ENCODE results near the gene FUT8.

FUT8 gene

DNA sequence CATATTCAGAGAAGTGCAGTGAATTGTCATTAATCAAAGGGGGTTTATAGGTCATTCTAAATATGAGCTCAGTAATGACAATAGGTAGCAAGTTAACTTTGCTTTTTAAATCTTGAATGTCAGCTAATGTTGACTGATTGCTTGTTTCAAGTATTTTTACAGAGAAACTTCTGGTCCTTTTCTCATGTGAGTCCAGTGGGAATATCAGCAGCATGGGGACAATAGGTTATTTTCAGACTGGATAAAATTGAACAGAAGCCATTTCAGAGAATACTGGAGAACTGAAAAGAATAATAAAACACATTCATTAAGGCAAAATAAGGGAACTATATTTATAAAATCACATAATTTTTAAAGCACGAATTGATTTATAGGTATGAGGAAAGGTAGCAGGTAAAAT, 78.7 kb downstream of the FUT8 start:
- no peak for DNase-seq (ENCODE audit: low read depth, low spot score)

DNA sequence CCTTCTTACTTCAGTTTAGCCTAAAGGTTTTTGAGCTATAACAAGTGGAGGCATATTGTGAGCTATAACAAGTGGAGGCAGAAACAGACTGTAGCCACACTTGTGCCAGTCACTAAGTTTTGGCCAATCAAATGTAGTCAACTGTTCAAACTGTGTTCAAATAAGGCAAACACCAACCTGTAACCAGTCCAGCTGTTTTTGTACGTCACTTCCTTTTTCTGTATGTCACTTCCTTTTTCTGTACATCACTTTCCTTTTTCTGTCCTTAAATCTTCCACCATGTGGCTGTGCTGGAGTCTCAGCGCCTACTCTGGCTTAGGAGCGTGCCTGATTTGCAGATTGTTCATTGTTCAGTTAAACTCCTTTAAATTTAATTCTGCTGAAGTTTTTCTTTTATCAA, 79.7 kb downstream of the FUT8 start:
- DNase-seq (ENCODE audit: low read depth, low spot score) = no peak

- no peak for DNase-seq (ENCODE audit: low read depth, low spot score)
These were observed 82.7 kb downstream of the FUT8 start for GRCh38 chr14:65495196-65495595.

- no peak for DNase-seq (ENCODE audit: low read depth, low spot score)
These were observed 83.9 kb downstream of the FUT8 start for GRCh38 chr14:65496178-65496993.

- no peak for DNase-seq (ENCODE audit: low read depth, low spot score)
These were observed 86.6 kb downstream of the FUT8 start for GRCh38 chr14:65499138-65499537.

- no peak for DNase-seq (ENCODE audit: low read depth, low spot score)
These were observed 87.5 kb downstream of the FUT8 start for GRCh38 chr14:65500075-65500474.

DNA sequence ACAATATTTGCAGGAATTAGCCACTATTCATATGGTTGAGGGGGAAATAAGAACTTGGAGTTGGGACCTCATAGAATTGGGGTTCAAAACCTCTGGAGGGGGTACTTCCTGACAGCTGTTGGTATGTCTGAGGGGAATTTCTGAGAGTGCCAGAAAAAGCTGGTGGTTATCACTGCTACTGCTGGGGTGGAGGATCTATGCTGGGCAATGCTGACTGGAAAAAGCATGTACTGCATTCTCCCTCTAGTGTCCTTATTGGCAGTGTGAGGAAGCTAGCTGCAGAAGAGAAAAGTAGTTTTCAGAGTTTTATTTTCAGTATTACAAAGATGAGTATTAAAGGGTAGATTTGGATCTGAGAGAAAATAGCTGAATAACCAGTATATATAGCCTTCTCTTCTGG, 88.8 kb downstream of the FUT8 start:
- DNase-seq (ENCODE audit: low read depth, low spot score) = no peak

- DNase-seq (ENCODE audit: low read depth, low spot score) = no peak
These were observed 90.2 kb downstream of the FUT8 start for GRCh38 chr14:65502676-65503124.

GRCh38 chr14:65503771-65504170, 91.2 kb downstream of the FUT8 start:
- DNase-seq (ENCODE audit: low read depth, low spot score) = no peak

DNA sequence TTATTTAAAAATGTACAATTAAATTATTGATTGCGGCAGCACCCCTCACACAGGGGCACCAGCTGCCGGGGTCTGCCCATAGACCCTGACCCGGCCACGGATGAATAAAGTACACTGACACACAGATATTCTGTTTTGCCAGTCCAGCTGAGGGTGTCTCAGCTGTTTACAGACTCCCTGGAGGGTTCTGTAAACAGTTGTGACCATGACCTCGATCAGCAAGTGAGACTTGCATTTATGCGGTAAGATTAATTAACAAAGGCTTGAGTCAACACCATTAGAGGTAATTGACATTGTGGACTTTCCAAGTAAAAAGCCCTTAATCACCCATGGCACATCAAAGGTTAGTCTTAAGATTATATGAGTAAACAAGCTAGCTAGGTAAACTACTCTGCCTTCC, 94.3 kb downstream of the FUT8 start:
- DNase-seq (ENCODE audit: low read depth, low spot score) = no peak

- no peak for DNase-seq (ENCODE audit: low read depth, low spot score)
These were observed 97.3 kb downstream of the FUT8 start for GRCh38 chr14:65509842-65510241.

- DNase-seq (ENCODE audit: low read depth, low spot score) = no peak
These were observed 101.1 kb downstream of the FUT8 start for GRCh38 chr14:65513671-65514070.

DNA sequence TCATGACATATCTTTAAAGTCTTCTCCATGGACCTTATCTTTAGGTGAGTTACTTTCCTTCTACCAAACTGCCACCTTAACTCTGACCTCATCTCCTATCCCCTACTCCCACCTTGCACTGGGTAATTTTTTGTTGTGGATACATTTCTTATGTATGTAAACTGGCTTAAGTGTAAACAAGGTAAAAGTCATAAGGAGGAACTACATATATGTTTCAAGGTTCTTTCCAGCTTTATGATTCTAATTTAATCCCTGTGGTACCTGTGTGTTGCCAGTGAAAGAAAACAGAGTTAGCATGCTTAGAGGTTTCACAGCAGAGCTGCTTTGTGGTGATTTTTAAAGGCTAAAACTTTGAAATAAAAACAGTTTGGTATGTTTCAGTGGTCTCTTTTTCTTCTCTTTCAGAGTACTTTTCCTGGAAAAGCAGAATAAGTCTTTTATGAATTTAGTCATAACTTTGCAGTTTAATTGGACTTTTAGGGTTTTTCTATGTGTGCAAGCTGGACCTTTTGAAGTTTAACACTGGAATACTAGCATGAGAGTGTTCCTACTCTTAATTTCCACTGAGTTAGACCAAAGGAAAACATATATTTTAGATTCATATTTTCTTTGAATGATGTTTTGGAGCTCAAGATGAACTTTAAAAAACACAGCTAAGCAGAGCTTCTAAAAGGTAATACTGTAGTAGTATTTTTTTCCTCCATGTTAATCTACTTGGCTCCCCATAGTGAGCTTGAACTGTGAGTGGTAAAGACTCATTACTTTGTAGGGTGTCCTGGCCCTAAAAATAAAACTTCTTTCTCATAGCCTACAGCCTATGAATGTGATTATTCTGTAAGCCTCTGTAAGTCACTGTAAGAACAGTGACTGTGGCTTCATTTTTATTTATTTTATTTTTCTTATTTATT, 105.4 kb downstream of the FUT8 start:
- no peak for DNase-seq (ENCODE audit: low read depth, low spot score)

DNA sequence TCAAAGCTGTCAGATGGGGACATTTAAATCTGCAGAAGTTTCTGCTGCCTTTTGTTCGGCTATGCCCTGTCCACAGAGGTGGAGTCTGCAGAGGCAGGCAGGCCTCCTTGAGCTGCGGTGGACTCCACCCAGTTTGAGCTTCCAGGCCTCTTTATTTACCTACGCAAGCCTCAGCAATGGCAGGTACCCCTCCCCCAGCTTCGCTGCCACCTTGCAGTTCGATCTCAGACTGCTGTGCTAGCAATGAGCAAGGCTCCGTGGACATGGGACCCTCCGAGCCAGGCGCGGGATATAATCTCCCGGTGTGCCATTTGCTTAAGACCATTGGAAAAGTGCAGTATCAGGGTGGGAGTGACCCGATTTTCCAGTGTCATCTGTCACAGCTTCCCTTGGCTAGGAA, 115.5 kb downstream of the FUT8 start:
- DNase-seq (ENCODE audit: low read depth, low spot score) = no peak

- DNase-seq (ENCODE audit: low read depth, low spot score) = no peak
These were observed 118.6 kb downstream of the FUT8 start for GRCh38 chr14:65531148-65531547.

DNA sequence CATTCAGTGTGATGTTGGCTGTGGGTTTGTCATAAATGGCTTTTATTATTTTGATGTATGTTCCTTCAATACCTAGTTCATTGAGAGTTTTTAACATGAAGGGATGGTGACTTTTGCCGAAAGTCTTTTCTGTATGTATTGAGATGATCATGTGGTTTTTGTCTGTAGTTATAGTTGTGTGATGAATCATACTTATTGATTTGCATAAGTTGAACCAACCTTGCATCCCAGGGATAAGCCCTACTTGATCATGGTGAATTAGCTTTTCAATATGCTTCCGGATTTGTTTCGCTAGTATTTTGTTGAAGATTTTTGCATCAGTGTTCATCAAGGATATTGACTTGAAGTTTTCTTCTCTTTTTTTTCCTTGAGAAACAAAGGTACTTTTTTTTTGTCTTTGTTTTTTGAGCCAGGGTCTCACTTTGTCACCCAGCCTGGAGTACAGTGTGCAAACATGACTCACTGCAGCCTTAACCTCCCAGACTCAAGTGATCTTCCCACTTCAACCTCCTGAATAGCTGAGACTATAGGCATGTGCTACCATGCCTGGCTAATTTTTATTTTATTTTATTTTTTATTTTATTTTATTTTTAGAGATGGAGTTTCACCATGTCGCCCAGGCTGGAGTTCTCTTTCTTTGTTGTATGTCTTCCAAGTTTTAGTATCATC, 121.3 kb downstream of the FUT8 start:
- no peak for DNase-seq (ENCODE audit: low read depth, low spot score)

- no peak for DNase-seq (ENCODE audit: low read depth, low spot score)
These were observed 124.4 kb downstream of the FUT8 start for GRCh38 chr14:65536781-65537423.

- DNase-seq (ENCODE audit: low read depth, low spot score) = no peak
These were observed 136.3 kb downstream of the FUT8 start for GRCh38 chr14:65548878-65549277.

GRCh38 chr14:65549429-65549828, 136.9 kb downstream of the FUT8 start:
- no peak for DNase-seq (ENCODE audit: low read depth, low spot score)

DNA sequence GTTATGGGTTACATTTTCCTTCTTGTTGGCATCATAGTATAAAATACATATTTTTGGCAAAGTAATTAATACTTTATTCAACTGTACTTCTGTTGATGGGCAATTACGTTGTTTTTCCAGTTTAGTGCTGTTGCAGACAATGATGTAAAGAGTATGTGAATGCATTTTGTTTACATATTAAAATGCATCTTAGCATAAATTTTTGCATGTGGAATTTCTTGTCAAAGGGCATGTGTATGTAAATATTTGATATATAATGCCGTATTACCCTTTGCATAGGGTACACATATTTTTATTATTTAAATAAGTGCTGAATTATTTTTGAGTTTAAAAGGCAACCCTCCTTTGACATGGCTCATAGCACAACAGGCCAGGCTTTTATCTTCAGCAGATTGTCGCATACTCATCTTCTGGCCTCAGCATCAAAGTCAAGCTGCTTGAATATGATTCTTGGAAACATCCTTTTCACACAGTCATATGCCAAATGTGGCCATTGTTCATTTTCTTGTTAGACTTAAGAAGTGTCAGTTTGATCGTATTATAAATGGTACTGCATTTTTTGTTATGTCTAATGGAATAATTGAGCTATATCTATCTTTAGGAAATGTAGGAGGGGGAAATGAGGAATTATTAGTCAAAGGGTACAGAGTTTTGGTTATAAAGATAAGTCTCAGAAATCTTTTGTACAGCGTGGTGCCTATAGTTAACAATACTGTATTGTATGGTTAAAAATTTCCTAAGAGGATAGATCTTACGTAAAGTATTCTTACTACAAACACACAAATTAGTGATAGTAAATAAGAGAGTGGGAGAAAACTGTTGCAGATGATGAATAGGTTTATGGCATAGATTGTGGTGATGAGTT, 138.5 kb downstream of the FUT8 start:
- DNase-seq (ENCODE audit: low read depth, low spot score) = no peak

DNA sequence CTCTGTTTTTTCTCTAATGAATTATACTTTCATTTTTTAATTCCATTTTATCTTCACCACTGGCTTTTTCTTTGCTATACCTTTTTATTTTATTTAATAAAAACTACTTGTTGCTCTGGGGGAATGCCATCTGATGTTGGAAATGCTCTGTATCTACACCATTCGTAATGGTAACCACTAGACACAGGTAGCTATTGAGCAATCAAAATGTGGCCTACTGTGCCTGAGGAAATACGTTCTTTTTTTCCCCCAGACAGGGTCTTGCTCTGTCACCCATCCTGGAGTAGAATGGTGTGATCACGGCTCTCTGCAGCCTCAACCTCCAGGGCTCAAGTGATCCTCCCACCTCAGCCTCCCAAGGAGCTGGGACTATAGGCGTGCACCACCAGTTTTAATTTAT, 140.2 kb downstream of the FUT8 start:
- no peak for DNase-seq (ENCODE audit: low read depth, low spot score)
